Activated naive CD8-positive, alpha-beta T cell treated with anti-CD3 and anti-CD28 coated beads, Interleukin-2, amount 50 U/mL, for 24 hours (primary cell): ENCODE results near the gene CNTNAP2.
"Not testable (repeated sequence)": the region's sequence is repeated elsewhere in the genome, so short reads cannot be mapped to it uniquely, and the experiment has no call there.

Experiments
- ATAC-seq: fragments of 150-1000 bp; cut with Tn5 transposase; one replicate; pipeline ENCODE4 v1.10.0; 2021
- DNase-seq: peaks from one replicate; pipeline ENCODE4 v3.0.0; 2021
- H3K27ac Mint-ChIP-seq: one replicate; pipeline ENCODE4 v1.8.0; 2021; ENCODE audit warnings: mild to moderate bottlenecking, mixed read lengths
- H3K27me3 Mint-ChIP-seq: one replicate; pipeline ENCODE4 v1.8.0; 2021; ENCODE audit warnings: mixed read lengths
- H3K36me3 Mint-ChIP-seq: one replicate; pipeline ENCODE4 v1.8.0; 2021; ENCODE audit warnings: low read depth, mixed read lengths
- H3K4me1 Mint-ChIP-seq: one replicate; pipeline ENCODE4 v1.8.0; 2021; ENCODE audit warnings: mixed read lengths
- H3K4me3 Mint-ChIP-seq: one replicate; pipeline ENCODE4 v1.8.0; 2021; ENCODE audit warnings: mild to moderate bottlenecking, moderate library complexity, mixed read lengths
- H3K9me3 Mint-ChIP-seq: one replicate; pipeline ENCODE4 v1.8.0; 2021; ENCODE audit warnings: mixed read lengths

CNTNAP2 gene

GRCh38 chr7:147707926-147708325, 1591.3 kb downstream of the CNTNAP2 start:
- H3K27ac Mint-ChIP-seq, result no peak overlapping the region

GRCh38 chr7:147708871-147709270, 1592.3 kb downstream of the CNTNAP2 start:
- Mint-ChIP-seq H3K4me3 (no peak overlapping the region), H3K4me1 (no peaks in the 10 kb centered on the region), H3K9me3 (peaks cover 25% of the 10 kb centered on the region), H3K27me3 (no peaks in the 10 kb centered on the region), H3K27ac (no peak overlapping the region), H3K36me3 (no peaks in the 10 kb centered on the region)
- DNase-seq (no peak), ATAC-seq (no peak)

More at GRCh38 chr7:147707926-147708325, 1591.3 kb downstream of the CNTNAP2 start:
- DNase-seq, result no peak
- Mint-ChIP-seq H3K9me3 (peaks cover 21% of the 10 kb centered on the region), H3K36me3 (no peaks in the 10 kb centered on the region), H3K4me1 (no peaks in the 10 kb centered on the region), H3K4me3 (no peak overlapping the region), H3K27me3 (no peaks in the 10 kb centered on the region)
- peak; percentile 20 for ATAC-seq

GRCh38 chr7:147711447-147711846, 1594.8 kb downstream of the CNTNAP2 start:
- Mint-ChIP-seq H3K9me3 (peaks cover 21% of the 10 kb centered on the region), H3K27me3 (no peaks in the 10 kb centered on the region), H3K27ac (no peak overlapping the region), H3K4me3 (no peak overlapping the region), H3K4me1 (no peaks in the 10 kb centered on the region), H3K36me3 (no peaks in the 10 kb centered on the region)
- DNase-seq, result no peak
- ATAC-seq, result no peak

- ATAC-seq, result no peak
- Mint-ChIP-seq H3K4me1 (no peaks in the 10 kb centered on the region), H3K4me3 (no peak overlapping the region), H3K27me3 (no peaks in the 10 kb centered on the region), H3K9me3 (peaks cover under 1% of the 10 kb centered on the region), H3K27ac (no peak overlapping the region), H3K36me3 (no peaks in the 10 kb centered on the region)
- no peak for DNase-seq
Measured at GRCh38 chr7:147721962-147722830, 1605.6 kb downstream of the CNTNAP2 start.

- Mint-ChIP-seq H3K27me3 (no peaks in the 10 kb centered on the region), H3K4me1 (no peaks in the 10 kb centered on the region), H3K9me3 (peaks cover 10% of the 10 kb centered on the region), H3K27ac (no peak overlapping the region), H3K4me3 (no peak overlapping the region), H3K36me3 (no peaks in the 10 kb centered on the region)
- DNase-seq (no peak), ATAC-seq (no peak)
Measured at GRCh38 chr7:147723536-147723935, 1606.9 kb downstream of the CNTNAP2 start.

DNA sequence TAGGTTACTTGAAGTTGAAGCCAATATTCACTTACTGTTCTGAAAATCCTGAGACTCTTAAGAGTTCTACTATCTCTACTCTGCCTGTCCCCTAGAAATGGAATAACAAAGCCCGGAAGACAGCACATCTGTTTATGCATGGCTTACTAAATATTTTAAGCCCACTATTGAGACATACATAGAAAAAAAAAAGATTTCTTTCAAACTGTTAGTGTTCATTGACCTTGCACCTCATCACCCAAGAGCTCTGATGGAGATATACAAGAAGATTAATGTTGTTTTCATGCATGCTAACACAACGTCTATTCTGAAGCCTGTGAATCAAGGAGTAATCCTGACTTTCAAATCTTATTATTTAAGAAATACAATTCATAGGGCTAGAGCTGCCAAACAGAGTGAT, 1614.7 kb downstream of the CNTNAP2 start:
- Mint-ChIP-seq H3K27me3 (no peaks in the 10 kb centered on the region), H3K4me3 (no peak overlapping the region), H3K4me1 (no peaks in the 10 kb centered on the region), H3K9me3 (peaks cover 30% of the 10 kb centered on the region), H3K36me3 (no peaks in the 10 kb centered on the region), H3K27ac (no peak overlapping the region)
- ATAC-seq, result no peak
- DNase-seq, result no peak

- DNase-seq, H3K4me1 Mint-ChIP-seq, H3K4me3 Mint-ChIP-seq, H3K27me3 Mint-ChIP-seq, ATAC-seq, H3K27ac Mint-ChIP-seq, H3K36me3 Mint-ChIP-seq: not testable (repeated sequence)
- peaks cover 12% of the 10 kb centered on the region for H3K9me3 Mint-ChIP-seq
Measured at GRCh38 chr7:147737559-147738214, 1621.1 kb downstream of the CNTNAP2 start.

DNA sequence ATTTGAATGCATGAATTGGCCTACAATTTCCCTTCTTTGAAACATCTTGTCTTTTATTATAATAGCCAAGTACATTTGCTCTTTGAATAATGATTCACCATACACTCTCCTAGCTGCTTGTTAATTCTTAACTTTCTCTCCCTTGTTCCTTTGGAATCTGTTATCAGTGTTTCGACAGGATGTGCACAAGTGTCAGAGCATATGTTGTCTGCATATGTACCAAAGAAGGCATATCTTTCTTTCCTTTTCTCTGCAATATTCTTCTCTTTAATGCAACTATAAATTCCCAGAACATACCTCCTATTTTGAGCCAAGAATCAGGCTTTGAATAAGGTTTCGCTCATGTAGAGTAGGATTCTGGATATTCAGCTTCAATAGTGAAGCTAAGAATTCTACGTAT, 1625.7 kb downstream of the CNTNAP2 start:
- DNase-seq (no peak), ATAC-seq (no peak)
- Mint-ChIP-seq H3K36me3 (no peaks in the 10 kb centered on the region), H3K4me1 (no peaks in the 10 kb centered on the region), H3K4me3 (no peak overlapping the region), H3K9me3 (peaks cover 8% of the 10 kb centered on the region), H3K27ac (no peak overlapping the region), H3K27me3 (no peaks in the 10 kb centered on the region)

DNA sequence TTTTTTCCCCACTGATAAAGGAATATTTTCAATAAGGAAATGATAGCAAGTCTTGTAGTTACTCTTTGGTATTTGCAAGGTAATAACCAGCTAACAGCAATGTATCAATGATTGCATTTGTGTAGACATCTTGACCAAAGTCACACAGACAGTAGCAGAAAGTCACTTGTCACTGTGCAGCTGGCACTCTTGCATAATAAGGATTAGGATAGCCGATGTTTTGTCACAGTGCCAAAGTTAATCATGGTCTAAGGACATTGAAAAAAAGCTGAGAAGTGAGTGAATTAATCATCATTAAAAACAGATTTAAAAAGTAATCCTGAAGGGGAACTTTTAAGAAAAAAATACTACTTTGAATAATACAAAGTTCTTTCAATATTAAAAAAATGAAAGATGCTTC, 1639.7 kb downstream of the CNTNAP2 start:
- Mint-ChIP-seq H3K36me3 (no peaks in the 10 kb centered on the region), H3K27me3 (no peaks in the 10 kb centered on the region), H3K27ac (no peak overlapping the region), H3K9me3 (no peaks in the 10 kb centered on the region), H3K4me1 (no peaks in the 10 kb centered on the region), H3K4me3 (no peak overlapping the region)
- DNase-seq (no peak), ATAC-seq (no peak)

- Mint-ChIP-seq H3K4me3 (no peak overlapping the region), H3K9me3 (no peaks in the 10 kb centered on the region), H3K4me1 (no peaks in the 10 kb centered on the region), H3K27ac (no peak overlapping the region), H3K27me3 (no peaks in the 10 kb centered on the region), H3K36me3 (no peaks in the 10 kb centered on the region)
- DNase-seq, result no peak
- ATAC-seq, result no peak
Measured at GRCh38 chr7:147759327-147759943, 1642.8 kb downstream of the CNTNAP2 start.

- no peaks in the 10 kb centered on the region for H3K4me1 Mint-ChIP-seq
- no peaks in the 10 kb centered on the region for H3K36me3 Mint-ChIP-seq
- DNase-seq, result no peak
- no peaks in the 10 kb centered on the region for H3K9me3 Mint-ChIP-seq
- H3K27me3 Mint-ChIP-seq, result no peaks in the 10 kb centered on the region
- H3K27ac Mint-ChIP-seq, result no peak overlapping the region
- ATAC-seq, result no peak
- H3K4me3 Mint-ChIP-seq, result no peak overlapping the region
Measured at GRCh38 chr7:147765301-147765700, 1648.7 kb downstream of the CNTNAP2 start.

GRCh38 chr7:147771344-147771743, 1654.7 kb downstream of the CNTNAP2 start:
- H3K27ac Mint-ChIP-seq, result no peak overlapping the region
- no peak for ATAC-seq
- H3K27me3 Mint-ChIP-seq, result no peaks in the 10 kb centered on the region
- no peak overlapping the region for H3K4me3 Mint-ChIP-seq
- no peak for DNase-seq
- no peaks in the 10 kb centered on the region for H3K9me3 Mint-ChIP-seq
- no peaks in the 10 kb centered on the region for H3K4me1 Mint-ChIP-seq
- no peaks in the 10 kb centered on the region for H3K36me3 Mint-ChIP-seq

DNA sequence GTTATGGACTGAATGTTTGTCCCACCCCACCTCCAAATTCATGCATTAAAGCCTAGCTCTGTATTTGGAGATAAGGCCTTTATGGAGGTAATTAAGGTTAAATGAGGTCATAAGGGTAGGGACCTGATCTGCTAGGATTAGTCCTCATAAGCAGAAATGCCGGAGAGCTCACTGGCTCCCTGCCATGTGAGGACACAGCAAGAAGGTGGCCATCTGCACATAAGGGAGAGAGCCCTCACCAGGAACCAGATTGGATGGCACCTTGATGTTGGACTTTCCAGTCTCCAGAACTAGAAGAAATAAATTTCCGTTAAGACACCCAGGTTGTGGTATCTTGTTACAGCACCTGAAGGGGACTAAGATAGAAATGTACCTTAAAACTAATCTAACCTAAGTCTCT, 1657.9 kb downstream of the CNTNAP2 start:
- no peak overlapping the region for H3K4me3 Mint-ChIP-seq
- no peaks in the 10 kb centered on the region for H3K36me3 Mint-ChIP-seq
- no peak for DNase-seq
- no peaks in the 10 kb centered on the region for H3K9me3 Mint-ChIP-seq
- ATAC-seq, result no peak
- H3K27me3 Mint-ChIP-seq, result no peaks in the 10 kb centered on the region
- H3K4me1 Mint-ChIP-seq, result no peaks in the 10 kb centered on the region
- no peak overlapping the region for H3K27ac Mint-ChIP-seq

DNA sequence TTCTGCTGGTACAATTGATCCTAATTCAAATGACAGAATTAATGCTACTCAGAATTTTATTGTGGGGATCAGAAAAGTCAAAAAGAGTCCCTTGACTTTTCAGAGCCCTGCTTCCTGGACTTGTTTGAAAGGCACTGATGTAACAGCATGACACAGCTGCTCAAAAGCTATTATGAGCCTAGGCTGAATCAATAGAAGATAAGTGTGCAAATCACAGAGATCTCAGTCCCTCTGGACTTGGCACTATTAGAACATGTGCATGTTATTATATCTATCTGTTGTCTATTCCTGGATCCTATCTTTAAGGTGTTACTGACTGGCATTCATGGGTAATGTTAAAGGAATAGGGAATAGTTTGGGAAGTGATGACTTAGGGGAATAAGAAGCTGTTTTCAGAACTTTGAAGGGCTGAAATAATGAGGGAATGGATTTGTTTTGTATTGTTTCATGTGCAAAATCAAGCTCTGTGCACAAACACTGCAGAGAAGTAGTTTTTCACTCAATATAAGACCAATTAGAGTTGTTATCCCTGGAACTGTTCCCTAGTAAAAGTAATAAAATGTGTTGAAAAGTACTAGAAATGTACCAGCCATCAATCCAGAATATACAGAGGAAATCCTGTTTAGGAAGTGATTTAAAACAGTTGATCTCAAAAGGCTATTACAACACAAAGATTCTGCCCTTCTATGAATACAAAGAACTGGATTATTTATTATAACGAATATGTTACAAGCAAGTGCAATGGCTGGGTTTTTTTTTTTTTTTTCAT, 1659.1 kb downstream of the CNTNAP2 start:
- no peak for DNase-seq
- Mint-ChIP-seq H3K4me1 (no peaks in the 10 kb centered on the region), H3K27ac (no peak overlapping the region), H3K36me3 (no peaks in the 10 kb centered on the region), H3K9me3 (no peaks in the 10 kb centered on the region), H3K4me3 (no peak overlapping the region), H3K27me3 (no peaks in the 10 kb centered on the region)
- ATAC-seq, result no peak
